GM20000 (cell line): ENCODE results near the gene EDN1.

Experiments
- DNase-seq: peaks from one replicate; pipeline ENCODE4 v3.0.0; 2012; ENCODE audit warnings: low spot score
- CTCF ChIP-seq: IDR thresholded peaks from 2 replicates; pipeline ENCODE4 v1.5.1; 2012; ENCODE audit warnings: mild to moderate bottlenecking, control low read depth; ENCODE audit errors: extremely low read depth, missing control alignments

The EDN1 gene

DNA sequence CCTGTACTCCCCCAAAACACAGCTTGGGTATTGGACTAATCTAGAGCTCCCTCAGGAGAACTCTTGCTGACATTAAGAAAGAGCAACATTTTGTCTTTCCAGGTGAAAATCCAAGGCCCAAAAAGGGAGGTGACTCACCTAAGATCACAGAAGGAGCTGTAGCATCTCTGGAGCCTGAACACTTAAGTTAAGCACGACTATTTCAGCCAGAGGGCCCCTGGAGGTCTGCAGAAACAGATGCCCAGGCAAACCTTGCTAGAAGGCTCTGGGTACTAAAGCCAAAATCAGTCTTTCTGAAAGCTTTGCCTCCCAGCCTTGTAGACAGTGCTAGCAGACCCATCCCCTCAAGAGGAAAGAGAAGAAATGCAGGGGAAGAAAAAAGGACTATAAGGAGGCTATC, 8.8 kb downstream of the EDN1 start:
- TF ChIP-seq CTCF, result no peak
- no peak for DNase-seq

GRCh38 chr6:12301018-12301417, 10.9 kb downstream of the EDN1 start:
- DNase-seq, result no peak
- no peak for TF ChIP-seq CTCF

DNA sequence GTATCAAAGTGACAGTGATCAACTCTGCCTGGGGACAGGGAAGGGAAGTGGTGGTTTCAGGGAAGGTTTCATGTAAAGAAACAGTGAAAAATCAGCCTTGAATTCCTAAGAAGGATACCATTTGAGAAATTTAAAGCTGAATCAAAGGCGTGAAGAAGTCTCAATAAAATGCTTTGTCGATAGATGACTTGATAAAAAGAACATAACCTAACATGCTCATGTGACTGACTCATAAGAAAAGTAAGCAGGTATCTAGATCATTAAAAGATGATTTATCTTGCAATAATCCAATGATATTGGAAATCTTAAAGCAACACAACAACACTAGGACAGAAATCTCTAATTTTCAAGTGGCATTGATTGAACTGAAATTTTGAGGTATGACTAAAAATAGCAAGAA, 14.3 kb downstream of the EDN1 start:
- TF ChIP-seq CTCF, result no peak
- no peak for DNase-seq

DNA sequence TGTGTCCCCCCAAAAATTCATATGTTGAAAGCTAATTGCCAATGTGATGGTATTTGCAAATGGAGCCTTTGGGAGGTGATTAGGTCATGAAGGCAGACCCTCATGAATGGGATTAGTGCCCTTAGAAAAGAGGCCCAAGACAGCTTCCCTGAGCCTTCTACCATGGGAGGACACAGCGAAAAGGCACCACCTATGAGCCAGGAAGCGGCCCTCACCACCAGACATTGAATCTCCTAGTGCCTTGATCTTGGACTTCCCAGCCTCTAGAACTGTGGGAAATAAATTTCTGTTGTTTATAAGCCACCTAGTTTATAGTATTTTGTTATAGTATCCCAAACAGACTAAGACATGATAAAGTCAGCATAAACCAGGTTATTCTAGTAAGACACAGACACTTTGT, 18.9 kb downstream of the EDN1 start:
- TF ChIP-seq CTCF, result no peak
- DNase-seq, result no peak

DNA sequence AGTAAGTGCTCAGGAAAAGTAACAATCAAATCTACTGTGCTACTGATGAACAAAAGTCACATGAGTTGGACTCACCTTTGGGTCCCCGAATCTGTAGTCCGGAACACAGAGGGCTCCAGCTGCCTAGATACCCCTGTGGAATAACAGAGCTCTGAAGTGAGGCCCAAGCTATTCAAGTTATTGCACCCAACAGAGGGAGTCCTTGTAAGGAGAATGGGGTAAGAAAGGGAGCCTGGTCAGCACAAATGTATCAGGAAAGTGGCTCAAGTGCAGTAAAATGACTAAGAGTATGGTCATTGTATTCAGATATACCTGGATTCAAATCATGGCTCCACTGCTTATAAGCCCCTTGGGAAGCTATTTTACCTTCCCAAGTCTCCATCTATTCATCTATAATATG, 20.9 kb downstream of the EDN1 start:
- TF ChIP-seq CTCF, result no peak

DNA sequence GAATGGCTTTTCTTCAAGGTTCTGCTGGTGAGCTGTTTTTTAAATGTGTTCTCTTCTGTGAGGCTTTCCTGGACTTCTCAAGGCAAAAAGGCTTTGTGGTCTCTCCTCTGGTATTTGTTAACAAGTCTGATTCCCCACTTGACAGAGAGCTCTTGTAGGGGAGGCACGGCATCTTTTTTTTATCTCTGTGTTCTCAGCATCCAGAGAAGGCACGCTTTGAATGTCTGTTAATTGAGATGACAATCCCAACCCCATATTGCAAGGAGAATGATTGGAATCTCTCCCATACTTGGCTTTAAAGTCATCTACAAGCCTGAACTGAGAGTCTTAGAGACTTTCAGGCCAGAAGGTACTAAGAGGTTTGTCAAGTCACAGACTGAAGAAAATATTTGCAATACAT, 22.6 kb downstream of the EDN1 start:
- no peak for DNase-seq
- TF ChIP-seq CTCF, result no peak

More for the DNA sequence above, 20.9 kb downstream of the EDN1 start:
- no peak for DNase-seq

- TF ChIP-seq CTCF, result no peak
- no peak for DNase-seq
Observed at GRCh38 chr6:12313306-12313991, 23.3 kb downstream of the EDN1 start.
